Gastrocnemius medialis (tissue), 4 donors: ENCODE data around the gene PTGDS. TPM values are rescaled to one million over a fixed set of nuclear protein-coding genes. Genes with fewer than 3 reads are reported as not detected.

Source experiments
- ATAC-seq, 2 donors: fragments of 150-250 bp; one replicate each; pipeline ENCODE4 v1.9.1; 2016
- DNase-seq, 2 donors: peaks; one replicate each; pipeline ENCODE4 v3.0.0-alpha.2; 2019
- H3K27ac ChIP-seq, 4 donors: fragments of 200-600 bp; sonication (generic); 1 replicate in 1 of 4; 2 replicates in 3 of 4; pipeline ENCODE4 v1.5.1; 2016 to 2018; ENCODE audit warnings: mild to moderate bottlenecking in 2 of 4, moderate library complexity in 1 of 4
- H3K27me3 ChIP-seq, 3 donors: fragments of 200-600 bp; sonication (generic) in 2 of 3; 1 replicate in 1 of 3; 2 replicates in 2 of 3; pipeline versions ENCODE4 v1.5.1 to v1.6.0; 2016 to 2019; ENCODE audit warnings: mild to moderate bottlenecking in 1 of 3, moderate library complexity in 1 of 3
- H3K36me3 ChIP-seq, 2 donors: fragments of 200-600 bp; sonication (generic) in 1 of 2; one replicate each; pipeline ENCODE4 v1.5.1; 2017 to 2018
- H3K4me1 ChIP-seq, 2 donors: fragments of 200-600 bp; sonication (generic) in 1 of 2; one replicate each; pipeline ENCODE4 v1.5.1; 2016 to 2017; ENCODE audit warnings: mild to moderate bottlenecking in 2 of 2
- H3K4me3 ChIP-seq, 4 donors: fragments of 200-600 bp; sonication (generic) in 3 of 4; 1 replicate in 1 of 4; 2 replicates in 3 of 4; pipeline ENCODE4 v1.5.1; 2016 to 2019; ENCODE audit warnings: mild to moderate bottlenecking in 2 of 4
- H3K9me3 ChIP-seq, 3 donors: fragments of 200-600 bp; sonication (generic) in 2 of 3; 1 replicate in 1 of 3; 2 replicates in 2 of 3; pipeline ENCODE4 v1.5.1; 2016 to 2019
- POLR2A ChIP-seq, 2 donors: fragments of 450-650 bp; IDR thresholded peaks; one replicate each; pipeline ENCODE4 v1.6.1; 2017; ENCODE audit warnings: antibody characterized with exemption in 2 of 2, mild to moderate bottlenecking in 2 of 2, moderate library complexity in 2 of 2
- in situ Hi-C, 4 donors: fragments of 200-750 bp; cut with MboI; loops; one replicate each; pipeline versions ENCODE4 v1.15.0 to v1.8.0; 2017; ENCODE audit warnings: low sequenced_read_pairs in 4 of 4
- intact Hi-C: fragments of 100-400 bp; cut with DNase I; formaldehyde crosslinking; loops from one replicate; pipeline ENCODE4 v1.15.1; 2023; ENCODE audit warnings: low total_unique reads
- total RNA-seq, 4 donors: library from RNA; depleted of rRNA; stranded (reverse); fragments of >200 nt; gene quantifications; one replicate each; pipeline versions ENCODE4 v1.1.0 to v1.2.3, GENCODE V29; 2016
- TF ChIP-seq, protein P1 (sequence below), 5 experiments: fragments of 450-650 bp in 3 of 5; fragments of 200-600 bp in 2 of 5; sonication (generic) in 2 of 5; IDR thresholded peaks in 4 of 5; conservative IDR thresholded peaks in 1 of 5; 1 replicate in 4 of 5; 2 replicates in 1 of 5; pipeline ENCODE4 v1.5.1; 2016 to 2019; ENCODE audit warnings: antibody characterized with exemption in 5 of 5, mild to moderate bottlenecking in 3 of 5, moderate library complexity in 3 of 5

PTGDS gene
- total RNA-seq, 4 donors from 2014 or later: 2.3 to 35.2 (median 27.0) TPM

DNA sequence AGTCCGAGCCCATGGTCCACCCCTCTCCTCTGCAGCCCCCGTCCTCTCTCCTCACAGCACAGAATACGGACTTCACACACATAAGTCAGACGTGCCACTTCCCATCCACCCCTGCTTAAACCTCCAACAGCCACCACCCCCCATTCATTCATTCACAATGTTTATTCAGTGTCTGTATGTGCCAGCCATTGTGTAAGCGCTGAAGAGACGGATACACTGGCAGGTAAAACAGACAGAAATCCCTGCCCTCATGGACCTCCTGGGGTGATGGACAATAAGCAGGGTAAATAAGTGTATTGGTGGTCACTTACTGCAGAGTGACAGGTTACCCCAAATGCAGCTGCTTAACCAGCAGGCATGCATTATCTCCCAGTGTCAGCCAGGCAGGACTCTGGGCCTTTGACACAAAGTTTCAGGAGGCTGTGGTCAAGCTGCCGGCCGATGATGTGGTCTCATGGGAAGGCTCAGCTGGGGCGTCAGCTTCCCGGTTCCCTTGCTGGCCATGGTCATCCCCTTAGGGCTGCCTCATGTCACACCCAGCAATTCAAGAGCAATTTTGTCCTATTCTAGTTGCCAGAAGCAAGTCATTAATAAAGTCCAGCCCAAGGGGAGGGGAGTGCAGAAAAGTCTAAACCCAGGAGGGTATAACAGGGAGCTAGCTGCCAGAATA lies 13.1 kb downstream of the PTGDS start:
- ATAC-seq: no peak
- in situ Hi-C loops (no loop called here), intact Hi-C loops (loop anchor here (5.0 kb wide), 1 partner anchor 143 kb away; the partner anchor contains the start of gene PHPT1)
- no peak for DNase-seq
- peaks cover 6 to 12% of the 10 kb centered on the region in 2 donors for H3K4me1 ChIP-seq
- TF ChIP-seq, protein P1, sequence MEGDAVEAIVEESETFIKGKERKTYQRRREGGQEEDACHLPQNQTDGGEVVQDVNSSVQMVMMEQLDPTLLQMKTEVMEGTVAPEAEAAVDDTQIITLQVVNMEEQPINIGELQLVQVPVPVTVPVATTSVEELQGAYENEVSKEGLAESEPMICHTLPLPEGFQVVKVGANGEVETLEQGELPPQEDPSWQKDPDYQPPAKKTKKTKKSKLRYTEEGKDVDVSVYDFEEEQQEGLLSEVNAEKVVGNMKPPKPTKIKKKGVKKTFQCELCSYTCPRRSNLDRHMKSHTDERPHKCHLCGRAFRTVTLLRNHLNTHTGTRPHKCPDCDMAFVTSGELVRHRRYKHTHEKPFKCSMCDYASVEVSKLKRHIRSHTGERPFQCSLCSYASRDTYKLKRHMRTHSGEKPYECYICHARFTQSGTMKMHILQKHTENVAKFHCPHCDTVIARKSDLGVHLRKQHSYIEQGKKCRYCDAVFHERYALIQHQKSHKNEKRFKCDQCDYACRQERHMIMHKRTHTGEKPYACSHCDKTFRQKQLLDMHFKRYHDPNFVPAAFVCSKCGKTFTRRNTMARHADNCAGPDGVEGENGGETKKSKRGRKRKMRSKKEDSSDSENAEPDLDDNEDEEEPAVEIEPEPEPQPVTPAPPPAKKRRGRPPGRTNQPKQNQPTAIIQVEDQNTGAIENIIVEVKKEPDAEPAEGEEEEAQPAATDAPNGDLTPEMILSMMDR (IDR thresholded peaks at IDR 0.05 in 4 of 5, conservative IDR thresholded peaks at IDR 0.05 in 1 of 5): no peak
- no peak for TF ChIP-seq POLR2A (IDR thresholded peaks at IDR 0.05)
- H3K27ac ChIP-seq: no peak overlapping the region
- no peaks in the 10 kb centered on the region for H3K9me3 ChIP-seq
- peaks cover 12 to 15% (median 14%) of the 10 kb centered on the region in 3 donors for H3K27me3 ChIP-seq
- peaks cover 0 to 7% of the 10 kb centered on the region in 2 donors for H3K36me3 ChIP-seq
- no peak overlapping the region for H3K4me3 ChIP-seq

DNA sequence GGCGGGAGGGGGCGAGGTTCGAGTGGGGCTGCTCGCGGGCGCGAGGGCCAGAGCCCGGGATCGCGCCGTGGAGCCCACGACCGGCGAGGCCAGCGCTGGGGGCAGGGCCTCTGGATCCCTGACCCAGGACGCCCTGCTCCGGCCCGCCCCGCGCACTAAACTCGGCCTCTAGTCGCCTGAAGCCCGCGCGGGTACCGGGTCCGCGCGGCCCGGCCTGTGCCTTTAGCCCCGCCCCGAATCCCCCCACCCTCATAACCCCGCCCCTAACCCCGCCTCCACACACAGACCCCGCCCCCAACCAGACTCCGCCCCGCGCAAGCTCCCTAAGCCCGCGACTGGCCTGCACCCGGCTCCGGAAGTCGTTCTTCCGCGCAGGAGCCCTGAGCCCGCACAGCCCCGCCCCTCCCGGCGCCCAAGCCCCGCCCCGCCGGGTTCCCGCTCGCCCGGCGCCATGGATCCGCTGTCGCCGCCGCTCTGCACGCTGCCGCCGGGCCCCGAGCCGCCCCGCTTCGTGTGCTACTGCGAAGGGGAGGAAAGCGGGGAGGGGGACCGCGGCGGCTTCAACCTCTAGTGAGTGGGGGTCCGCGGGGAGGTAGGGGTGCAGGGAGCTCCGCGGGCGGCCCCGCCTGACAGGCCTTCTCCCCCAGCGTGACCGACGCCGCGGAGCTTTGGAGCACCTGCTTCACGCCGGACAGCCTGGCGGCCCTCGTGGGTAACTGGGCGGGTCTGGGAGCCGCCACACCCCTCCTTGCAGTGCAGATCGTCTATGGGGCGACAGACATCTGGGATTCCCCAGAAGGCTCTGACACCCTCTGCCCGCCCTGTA lies 14.9 kb downstream of the PTGDS start, which contains the start of gene PAXX:
Gene PAXX (plus strand): TSS at position 430 of the 826 bp plus-strand sequence. CDS start 22 bp downstream, at position 452.
- intact Hi-C loops: loop anchor here (1.0 to 5.0 kb wide), 4 partner anchors 14 to 145 kb away; partner anchors contain the start of genes PHPT1 and TRAF2

DNA sequence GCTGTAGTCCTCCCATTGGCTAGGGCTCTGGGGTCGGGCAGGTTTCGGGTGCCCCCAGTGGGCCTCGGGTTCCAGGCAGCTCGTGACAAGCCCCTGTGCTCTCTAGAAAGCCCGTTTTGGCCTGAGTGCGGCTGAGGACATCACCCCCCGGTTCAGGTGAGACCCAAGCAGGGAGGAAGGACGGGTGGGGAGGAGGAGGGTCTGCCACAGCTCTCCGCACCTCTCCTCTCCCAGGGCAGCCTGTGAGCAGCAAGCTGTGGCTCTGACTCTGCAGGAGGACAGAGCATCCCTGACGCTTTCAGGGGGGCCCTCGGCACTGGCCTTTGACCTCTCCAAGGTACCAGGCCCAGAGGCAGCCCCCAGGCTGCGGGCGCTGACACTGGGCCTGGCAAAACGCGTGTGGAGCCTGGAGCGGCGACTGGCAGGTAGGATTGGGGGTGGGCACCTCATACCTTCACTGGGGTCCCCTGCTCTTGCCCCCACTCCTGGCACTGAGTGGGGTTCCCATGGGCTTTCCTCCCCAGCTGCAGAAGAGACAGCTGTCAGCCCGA lies 15.6 kb downstream of the PTGDS start:
- DNase-seq (no peak), ATAC-seq (no peak)
- intact Hi-C loops: loop anchor here (1.0 to 5.0 kb wide), 4 partner anchors 15 to 146 kb away; partner anchors contain the start of genes PHPT1 and TRAF2
- H3K27me3 ChIP-seq: peaks cover 14 to 19% (median 18%) of the 10 kb centered on the region in 3 donors
- peaks cover 0 to 7% of the 10 kb centered on the region in 2 donors for H3K36me3 ChIP-seq
- TF ChIP-seq, protein P1 (IDR thresholded peaks at IDR 0.05 in 4 of 5, conservative IDR thresholded peaks at IDR 0.05 in 1 of 5): no peak
- TF ChIP-seq POLR2A (IDR thresholded peaks at IDR 0.05): no peak
- in situ Hi-C loops: no loop called here
- H3K4me1 ChIP-seq: peaks cover 6 to 12% of the 10 kb centered on the region in 2 donors
- peak overlapping the region; percentile 65 to 95 (median 82) for H3K4me3 ChIP-seq
- H3K27ac ChIP-seq: peak overlapping the region; percentile 58 to 86 (median 80)
- no peaks in the 10 kb centered on the region for H3K9me3 ChIP-seq

More for the DNA sequence above, 14.9 kb downstream of the PTGDS start, which contains the start of gene PAXX:
- no peaks in the 10 kb centered on the region for H3K9me3 ChIP-seq
- H3K27me3 ChIP-seq: peaks cover 14 to 19% (median 18%) of the 10 kb centered on the region in 3 donors
- peak within 1 kb of the TSS; percentile 58 to 86 (median 80) for H3K27ac ChIP-seq
- H3K4me1 ChIP-seq: peaks cover 6 to 12% of the 10 kb centered on the region in 2 donors
- peak in 1 of 2 donors; percentile 40 for TF ChIP-seq POLR2A (IDR thresholded peaks at IDR 0.05)
- TF ChIP-seq, protein P1 (IDR thresholded peaks at IDR 0.05 in 4 of 5, conservative IDR thresholded peaks at IDR 0.05 in 1 of 5): no peak
- in situ Hi-C loops: no loop called here
- ATAC-seq: peak; percentile 90 to 94
- peak; percentile 85 to 88 for DNase-seq
- peaks cover 0 to 7% of the 10 kb centered on the region in 2 donors for H3K36me3 ChIP-seq
- H3K4me3 ChIP-seq: peak within 1 kb of the TSS; percentile 65 to 95 (median 82)

DNA sequence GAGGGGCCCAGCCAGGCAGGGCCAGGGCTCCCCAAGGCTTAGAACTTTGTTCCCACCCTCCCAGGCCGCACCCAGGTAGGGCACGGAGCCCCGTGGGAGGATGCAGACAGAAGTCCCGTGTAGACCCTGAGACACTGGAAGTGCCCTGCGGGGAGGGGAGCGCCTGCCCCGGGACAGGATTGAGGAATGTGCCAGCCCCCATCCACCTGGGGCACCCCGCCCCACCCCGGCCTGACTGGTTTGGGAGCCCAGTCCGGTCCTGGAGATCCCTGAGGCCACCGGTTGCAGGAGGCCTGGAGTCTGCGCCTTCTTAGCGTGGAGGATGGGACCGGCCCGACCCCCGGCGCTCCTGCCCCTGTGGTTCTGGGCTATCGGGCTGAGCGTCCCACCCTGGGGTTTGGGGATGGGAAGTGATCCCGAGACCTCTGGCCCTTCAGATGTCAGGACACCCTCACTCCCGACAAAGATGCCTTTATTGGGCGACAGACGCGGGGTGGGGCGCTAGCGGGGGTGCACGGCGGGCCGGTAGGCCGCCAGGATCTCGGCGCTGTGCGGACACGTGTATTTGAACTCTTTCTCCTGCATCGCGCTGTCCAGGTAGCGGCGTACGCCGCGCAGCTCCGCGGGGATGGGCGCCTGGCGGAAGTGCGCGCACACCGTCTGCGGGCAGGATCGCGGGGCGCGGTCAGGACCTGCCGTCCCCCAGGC lies 17.0 kb downstream of the PTGDS start:
- DNase-seq (no peak), ATAC-seq (no peak)
- Histone ChIP-seq H3K4me3 (no peak overlapping the region), H3K9me3 (no peaks in the 10 kb centered on the region), H3K4me1 (peaks cover 6 to 12% of the 10 kb centered on the region in 2 donors), H3K27me3 (peaks cover 14 to 19% (median 18%) of the 10 kb centered on the region in 3 donors), H3K27ac (no peak overlapping the region), H3K36me3 (peaks cover 0 to 7% of the 10 kb centered on the region in 2 donors)
- intact Hi-C loops (loop anchor here (5.0 kb wide), 1 partner anchor 147 kb away; the partner anchor contains the start of gene PHPT1), in situ Hi-C loops (no loop called here)
- TF ChIP-seq, protein P1 (IDR thresholded peaks at IDR 0.05 in 4 of 5, conservative IDR thresholded peaks at IDR 0.05 in 1 of 5): no peak
- TF ChIP-seq POLR2A (IDR thresholded peaks at IDR 0.05): no peak
